ENCODE data around the gene NPHP4. TPM values are rescaled to one million over a fixed set of nuclear protein-coding genes. Genes with fewer than 3 reads are reported as not detected.

NPHP4 gene
- total and polyA plus RNA-seq, 9 of the 15 experiments (the other 6 are each of a cell fraction or from before 2014, with no cell fraction given) = 0.52 to 26.2 (median 6.7) TPM

- TF ChIP-seq, protein P1, sequence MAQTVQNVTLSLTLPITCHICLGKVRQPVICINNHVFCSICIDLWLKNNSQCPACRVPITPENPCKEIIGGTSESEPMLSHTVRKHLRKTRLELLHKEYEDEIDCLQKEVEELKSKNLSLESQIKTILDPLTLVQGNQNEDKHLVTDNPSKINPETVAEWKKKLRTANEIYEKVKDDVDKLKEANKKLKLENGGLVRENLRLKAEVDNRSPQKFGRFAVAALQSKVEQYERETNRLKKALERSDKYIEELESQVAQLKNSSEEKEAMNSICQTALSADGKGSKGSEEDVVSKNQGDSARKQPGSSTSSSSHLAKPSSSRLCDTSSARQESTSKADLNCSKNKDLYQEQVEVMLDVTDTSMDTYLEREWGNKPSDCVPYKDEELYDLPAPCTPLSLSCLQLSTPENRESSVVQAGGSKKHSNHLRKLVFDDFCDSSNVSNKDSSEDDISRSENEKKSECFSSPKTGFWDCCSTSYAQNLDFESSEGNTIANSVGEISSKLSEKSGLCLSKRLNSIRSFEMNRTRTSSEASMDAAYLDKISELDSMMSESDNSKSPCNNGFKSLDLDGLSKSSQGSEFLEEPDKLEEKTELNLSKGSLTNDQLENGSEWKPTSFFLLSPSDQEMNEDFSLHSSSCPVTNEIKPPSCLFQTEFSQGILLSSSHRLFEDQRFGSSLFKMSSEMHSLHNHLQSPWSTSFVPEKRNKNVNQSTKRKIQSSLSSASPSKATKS (CRISPR knock-in tag; IDR thresholded peaks at IDR 0.05) = no peak
Observed at GRCh38 chr1:5815211-5815610, 177.0 kb downstream of the NPHP4 start (continued).

GRCh38 chr1:5814046-5814619, 178.1 kb downstream of the NPHP4 start:
- in situ Hi-C loops (cut with MboI) = no loop called here
- H3K9ac ChIP-seq (ENCODE audit: insufficient read depth in 1 of 2, low read depth in 2 of 2, low read length in 2 of 2) = no peak overlapping the region
- H2AFZ ChIP-seq (ENCODE audit: low read depth, low read length) = no peak overlapping the region
- no peaks in the 10 kb centered on the region for H3K4me1 ChIP-seq (replicated peaks in 1 of 2; ENCODE audit: control insufficient read depth in 2 of 2, insufficient read depth in 2 of 2, low read length in 2 of 2)
- no peak for DNase-seq (ENCODE audit: extremely low read depth in 1 of 4, low spot score in 3 of 4)
- TF ChIP-seq ZC3H11A (IDR thresholded peaks at IDR 0.05; ENCODE audit: low read depth, low read length) (no peak), ARID1B (IDR thresholded peaks at IDR 0.05) (no peak), BACH1 (tag; IDR thresholded peaks at IDR 0.05) (no peak), FOXJ3 (CRISPR knock-in tag; IDR thresholded peaks at IDR 0.05) (no peak), WHSC1 (IDR thresholded peaks at IDR 0.05; ENCODE audit: low read length) (no peak), KDM4B (IDR thresholded peaks at IDR 0.05; ENCODE audit: borderline replicate concordance in 2 of 2, low read depth in 1 of 2) (no peak), CBX3 (IDR thresholded peaks at IDR 0.05; ENCODE audit: borderline replicate concordance in 1 of 2, low read length in 2 of 2) (no peak), CBFA2T3 (IDR thresholded peaks at IDR 0.05) (no peak), ZC3H8 (IDR thresholded peaks at IDR 0.05) (no peak), SRSF3 (IDR thresholded peaks at IDR 0.05; ENCODE audit: insufficient read depth, low read length) (no peak), SLC30A9 (CRISPR knock-in tag; IDR thresholded peaks at IDR 0.05) (no peak)
- CTCF ChIA-PET (ENCODE audit: low intra/inter-chr PET ratio) = no interaction called here
- no peaks in the 10 kb centered on the region for H3K36me3 ChIP-seq (ENCODE audit: control insufficient read depth, insufficient read depth, low read length)
- POLR2A ChIA-PET = no interaction called here
- H3K4me3 ChIP-seq = no peak overlapping the region
- WGBS (ENCODE audit: insufficient coverage, low coverage, missing lambda C conversion rate) = 2% methylated on average over 24 of the region's 25 CpGs
- H3K27me3 ChIP-seq (ENCODE audit: control insufficient read depth in 2 of 2, insufficient read depth in 2 of 2, low read length in 2 of 2) = peaks cover 16 to 33% of the 10 kb centered on the region in 2 experiments
- intact Hi-C loops (cut with micrococcal nuclease) = no loop called here
- H3K4me2 ChIP-seq (ENCODE audit: insufficient read depth, low read length) = no peak overlapping the region
- H3K9me3 ChIP-seq (replicated peaks; ENCODE audit: control insufficient read depth, insufficient read depth, low read depth, low read length) = peaks cover 2% of the 10 kb centered on the region
- FAIRE-seq = no peak
- no TSS peak for BruUV-seq (replicated peaks)
- 0 out of 2 replicates have a peak, but pooled peaks cover 5% of the 10 kb centered on the region for H4K20me1 ChIP-seq (replicated peaks; ENCODE audit: control insufficient read depth, insufficient read depth, low read length)
- no peaks in the 10 kb centered on the region for H3K9me1 ChIP-seq (ENCODE audit: control insufficient read depth, insufficient read depth, low read length)
- no peak overlapping the region for H3K27ac ChIP-seq (ENCODE audit: extremely low read depth, low read depth, low read length)
- ATAC-seq = peak; percentile 55
- no peaks in the 10 kb centered on the region for H3K79me2 ChIP-seq (ENCODE audit: control insufficient read depth, insufficient read depth, low read length)
